Ishikawa (cell line): ENCODE data around the gene ANK3.

Experiments
- CEBPB ChIP-seq: IDR thresholded peaks from 2 replicates; pipeline ENCODE4 v1.6.1; 2012
- CREB1 ChIP-seq: IDR thresholded peaks from 2 replicates; pipeline ENCODE4 v1.6.1; 2012; ENCODE audit warnings: low read depth
- EGR1 ChIP-seq: IDR thresholded peaks from 2 replicates; pipeline ENCODE4 v1.6.1; 2012
- EP300 ChIP-seq: IDR thresholded peaks from 2 replicates; pipeline ENCODE4 v1.6.1; 2012; ENCODE audit warnings: borderline replicate concordance
- FOXM1 ChIP-seq: IDR thresholded peaks from 2 replicates; pipeline ENCODE4 v1.6.1; 2012; ENCODE audit warnings: low read depth, borderline replicate concordance
- MAX ChIP-seq: IDR thresholded peaks from 2 replicates; pipeline ENCODE4 v1.6.1; 2012
- NFIC ChIP-seq: IDR thresholded peaks from 2 replicates; pipeline ENCODE4 v1.6.1; 2012
- RAD21 ChIP-seq: IDR thresholded peaks from 2 replicates; pipeline ENCODE4 v1.6.1; 2012; ENCODE audit warnings: low read depth
- REST ChIP-seq: IDR thresholded peaks from 2 replicates; pipeline ENCODE4 v1.6.1; 2012; ENCODE audit warnings: low read depth, mild to moderate bottlenecking
- TAF1 ChIP-seq: IDR thresholded peaks from 2 replicates; pipeline ENCODE4 v1.6.1; 2012; ENCODE audit warnings: low read depth, mild to moderate bottlenecking
- TCF12 ChIP-seq: IDR thresholded peaks from 2 replicates; pipeline ENCODE4 v1.6.1; 2012; ENCODE audit warnings: low read depth
- TEAD4 ChIP-seq: IDR thresholded peaks from 2 replicates; pipeline ENCODE4 v1.6.1; 2012
- USF1 ChIP-seq: IDR thresholded peaks from 2 replicates; pipeline ENCODE4 v1.6.1; 2012
- YY1 ChIP-seq: IDR thresholded peaks from 2 replicates; pipeline ENCODE4 v1.6.1; 2012; ENCODE audit warnings: low read depth
- ZBTB7A ChIP-seq: IDR thresholded peaks from 2 replicates; pipeline ENCODE4 v1.6.1; 2012; ENCODE audit warnings: low read depth

Gene ANK3

DNA sequence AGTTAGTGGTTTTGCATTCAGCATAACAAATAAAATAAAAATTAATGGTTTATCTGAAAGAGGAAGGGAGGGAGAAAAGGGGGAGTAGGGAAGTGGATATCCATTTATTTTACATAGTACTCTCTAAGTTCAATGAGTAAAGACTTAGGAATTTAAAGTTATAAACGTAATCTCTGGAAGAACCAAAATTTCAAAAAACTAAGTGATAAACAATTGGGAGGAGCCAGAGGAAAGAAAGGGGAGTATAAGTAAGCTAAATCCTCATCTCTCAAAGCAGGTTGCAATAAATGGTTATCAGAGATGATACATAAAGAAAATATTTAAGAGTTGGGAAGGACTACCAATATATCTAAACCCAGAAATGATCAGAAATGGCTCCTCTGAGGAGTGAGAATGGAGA, 46.4 kb downstream of the ANK3 start:
- no peak for TF ChIP-seq YY1
- TF ChIP-seq CEBPB = no peak
- TF ChIP-seq ZBTB7A = no peak
- no peak for TF ChIP-seq CREB1
- no peak for TF ChIP-seq RAD21
- no peak for TF ChIP-seq MAX
- no peak for TF ChIP-seq FOXM1
- no peak for TF ChIP-seq NFIC
- TF ChIP-seq EP300 = no peak
- TF ChIP-seq REST = no peak
- no peak for TF ChIP-seq TEAD4
- TF ChIP-seq EGR1 = no peak
- TF ChIP-seq USF1 = no peak

DNA sequence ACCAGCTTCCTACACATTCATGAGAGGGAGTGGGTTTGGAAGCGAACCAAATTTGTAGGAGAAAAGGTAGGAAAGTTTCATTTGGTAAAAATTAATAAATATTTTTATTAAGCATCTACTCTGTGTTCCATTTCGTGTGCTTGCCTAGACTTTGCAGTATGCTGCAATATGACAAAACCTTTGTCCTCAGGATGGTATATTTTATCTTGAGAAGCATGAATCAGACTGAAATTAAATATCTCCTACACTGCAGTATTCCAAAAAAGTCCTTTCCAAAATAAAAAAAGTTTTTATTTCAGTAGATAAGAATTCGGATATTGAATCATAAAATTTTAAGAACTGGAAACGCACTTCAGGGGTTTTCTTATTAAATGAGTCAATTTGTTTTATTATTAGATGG, 47.7 kb downstream of the ANK3 start:
- TF ChIP-seq TEAD4 (no peak), RAD21 (no peak), EGR1 (no peak), EP300 (no peak), USF1 (no peak), FOXM1 (no peak), TCF12 (no peak)

GRCh38 chr10:60340973-60341372, 48.7 kb downstream of the ANK3 start:
- TF ChIP-seq EGR1 (no peak), CREB1 (no peak), MAX (no peak), REST (no peak), TEAD4 (no peak), USF1 (no peak), ZBTB7A (no peak), RAD21 (no peak)

- TF ChIP-seq CEBPB (no peak), NFIC (no peak), MAX (no peak), REST (no peak), USF1 (no peak), YY1 (no peak), FOXM1 (no peak), TCF12 (no peak), ZBTB7A (no peak), TAF1 (no peak), RAD21 (no peak), TEAD4 (no peak)
These were observed 49.9 kb downstream of the ANK3 start for GRCh38 chr10:60339757-60340156.
